HepG2 (cell line): ENCODE measurements around the gene C20orf204. TPM values are rescaled to one million over a fixed set of nuclear protein-coding genes. Genes with fewer than 3 reads are reported as not detected.

Experiments
- ATM ChIP-seq: fragments of 450-650 bp; IDR thresholded peaks from 2 replicates; pipeline ENCODE4 v1.7.1; 2017; ENCODE audit warnings: mild to moderate bottlenecking, borderline replicate concordance
- EEA1 ChIP-seq: sonication (generic); formaldehyde crosslinking; IDR thresholded peaks from 2 replicates; pipeline ENCODE4 v1.5.1; 2020; ENCODE audit warnings: mild to moderate bottlenecking, missing genetic modification reagents, borderline replicate concordance
- ERF ChIP-seq: IDR thresholded peaks from 2 replicates; pipeline ENCODE4 v1.6.1; 2018; ENCODE audit warnings: missing biosample characterization, missing genetic modification reagents
- FOXO4 ChIP-seq: sonication (generic); formaldehyde crosslinking; conservative IDR thresholded peaks from 2 replicates; pipeline ENCODE4 v1.8.1; 2023; ENCODE audit warnings: missing genetic modification reagents
- GATA4 ChIP-seq: sonication (generic); IDR thresholded peaks from 2 replicates; pipeline ENCODE4 v1.6.1; 2016; ENCODE audit warnings: antibody characterized with exemption, low read depth, borderline replicate concordance
- HMGA1 ChIP-seq: sonication (generic); formaldehyde crosslinking; conservative IDR thresholded peaks from 2 replicates; pipeline ENCODE4 v1.4.0; 2020; ENCODE audit warnings: missing genetic modification reagents
- MTA1 ChIP-seq: sonication (generic); formaldehyde crosslinking; IDR thresholded peaks from 2 replicates; pipeline ENCODE4 v1.4.0; 2020; ENCODE audit warnings: missing genetic modification reagents, mild to moderate bottlenecking, borderline replicate concordance
- NR1H2 ChIP-seq: sonication (generic); formaldehyde crosslinking; IDR thresholded peaks from 2 replicates; pipeline ENCODE4 v1.8.1; 2022; ENCODE audit warnings: low read depth, missing genetic modification reagents, borderline replicate concordance
- PHF21A ChIP-seq: sonication (generic); formaldehyde crosslinking; IDR thresholded peaks from 2 replicates; pipeline ENCODE4 v1.5.0; 2020; ENCODE audit warnings: mild to moderate bottlenecking, missing genetic modification reagents
- POLR2A ChIP-seq, 2 experiments: IDR thresholded peaks; 2 replicates each; pipeline ENCODE4 v1.6.1; 2011; ENCODE audit warnings: low read depth in 2 of 2, low read length in 2 of 2, mild to moderate bottlenecking in 1 of 2, moderate library complexity in 1 of 2; ENCODE audit not compliant: insufficient read depth in 1 of 2
- PTBP1 ChIP-seq: fragments of 200-400 bp; formaldehyde crosslinking; IDR thresholded peaks from 2 replicates; pipeline ENCODE4 v1.6.1; 2018; ENCODE audit warnings: low read length, low read depth; ENCODE audit not compliant: poor library complexity, severe bottlenecking
- TAF1 ChIP-seq: sonication (generic); formaldehyde crosslinking; IDR thresholded peaks from 2 replicates; pipeline ENCODE4 v1.4.0; 2020; ENCODE audit warnings: missing genetic modification reagents
- TCF7L2 ChIP-seq: IDR thresholded peaks from 2 replicates; pipeline ENCODE4 v1.6.1; 2011; ENCODE audit warnings: mild to moderate bottlenecking, low read depth, low read length, moderate library complexity
- THAP11 ChIP-seq: IDR thresholded peaks from 2 replicates; pipeline ENCODE4 v1.6.1; 2016; ENCODE audit warnings: missing biosample characterization, missing genetic modification reagents
- TP53 ChIP-seq: sonication (generic); formaldehyde crosslinking; conservative IDR thresholded peaks from 2 replicates; pipeline ENCODE4 v1.4.0; 2020; ENCODE audit warnings: missing genetic modification reagents
- ZIK1 ChIP-seq: sonication (generic); formaldehyde crosslinking; IDR thresholded peaks from 2 replicates; pipeline ENCODE4 v1.5.0; 2020; ENCODE audit warnings: mild to moderate bottlenecking, low read depth, missing genetic modification reagents, borderline replicate concordance
- ZNF251 ChIP-seq: sonication (generic); formaldehyde crosslinking; IDR thresholded peaks from 2 replicates; pipeline ENCODE4 v1.9.0; 2021; ENCODE audit warnings: mild to moderate bottlenecking, missing genetic modification reagents
- ZNF333 ChIP-seq: sonication (generic); formaldehyde crosslinking; IDR thresholded peaks from 2 replicates; pipeline ENCODE4 v1.4.0; 2020; ENCODE audit warnings: mild to moderate bottlenecking, missing genetic modification reagents, borderline replicate concordance
- ZNF431 ChIP-seq: sonication (generic); formaldehyde crosslinking; IDR thresholded peaks from 2 replicates; pipeline ENCODE4 v1.9.0; 2022; ENCODE audit warnings: missing genetic modification reagents, low read depth, mild to moderate bottlenecking, borderline replicate concordance
- ZNF574 ChIP-seq: sonication (generic); formaldehyde crosslinking; IDR thresholded peaks from 2 replicates; pipeline ENCODE4 v1.4.0; 2020; ENCODE audit warnings: missing genetic modification reagents
- ZNF784 ChIP-seq: sonication (generic); formaldehyde crosslinking; IDR thresholded peaks from 2 replicates; pipeline ENCODE4 v1.5.1; 2020; ENCODE audit warnings: missing genetic modification reagents, mild to moderate bottlenecking, borderline replicate concordance
- ZSCAN25 ChIP-seq: sonication (generic); formaldehyde crosslinking; IDR thresholded peaks from 2 replicates; pipeline ENCODE4 v1.8.0; 2022; ENCODE audit warnings: mild to moderate bottlenecking, missing genetic modification reagents
- polyA plus RNA-seq, 8 experiments: library from polyadenylated mRNA; depleted of rRNA in 3 of 8; stranded (reverse) in 7 of 8; unstranded in 1 of 8; fragments of >200 nt; fragmentation: Illumina TruSeq in 4 of 8; extraction: Trizol in 4 of 8; gene quantifications; 2 replicates each; pipeline versions ENCODE4 v1.2.1 to v1.2.3, GENCODE V29; 2011 to 2016; ENCODE audit warnings: low read depth in 4 of 8, missing spikeins in 1 of 8, mixed read lengths in 1 of 8; ENCODE audit not compliant: insufficient read depth in 1 of 8
- total RNA-seq, 5 experiments: library from RNA; depleted of rRNA; stranded (reverse); fragments of >200 nt; fragmentation: Illumina TruSeq; extraction: Trizol; gene quantifications; 2 replicates each; pipeline ENCODE4 v1.2.3, GENCODE V29; 2016; ENCODE audit warnings: low read depth in 1 of 5

Gene C20orf204
- total and polyA plus RNA-seq, 2 of the 13 experiments (the other 11 are each of a cell fraction or from before 2014, with no cell fraction given), result 22.1 to 80.0 TPM

DNA sequence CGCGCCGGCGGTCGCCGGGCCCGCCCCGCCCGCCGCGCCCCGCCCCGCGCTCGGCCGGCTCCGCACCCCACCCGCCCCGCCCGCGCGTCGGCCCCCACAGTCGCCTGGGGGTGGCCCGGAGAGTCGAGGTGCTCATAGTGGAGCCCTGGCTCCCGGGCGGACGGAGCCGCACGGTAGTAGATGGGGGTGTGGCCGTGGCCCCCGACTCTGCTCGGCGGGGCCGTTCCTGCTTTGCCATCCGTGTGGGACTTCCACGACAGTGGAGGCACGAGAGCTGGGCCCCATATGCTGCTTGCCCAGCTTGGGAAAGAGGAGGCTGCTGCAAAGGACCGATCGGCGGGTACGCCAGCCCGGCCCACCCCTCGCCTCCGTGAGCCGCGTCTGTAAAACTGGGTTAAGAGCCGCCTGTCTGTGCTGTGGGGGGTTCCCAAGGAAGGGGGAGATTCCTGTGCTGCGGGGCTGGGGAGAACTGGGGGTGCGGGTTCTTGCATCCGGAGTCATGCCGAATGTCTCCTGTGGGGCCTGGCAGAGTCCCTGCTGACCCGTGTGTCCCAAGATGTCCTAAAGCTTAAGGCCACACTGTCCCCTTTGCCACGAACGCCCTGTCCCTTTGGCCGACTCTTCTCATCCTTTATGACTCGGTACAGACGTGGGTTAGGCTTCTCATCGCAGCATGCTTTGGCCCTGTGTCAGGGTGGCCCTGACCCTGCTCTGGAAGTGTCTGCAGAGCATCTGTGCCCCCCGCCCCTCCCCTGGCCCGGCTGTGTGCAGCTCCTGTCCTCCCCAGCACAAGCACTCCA is 44.2 kb downstream of the C20orf204 start, which contains the start of gene OPRL1 (continued):
- TF ChIP-seq MTA1 (CRISPR knock-in tag) (peak; percentile 62; the same call in 1 of the 2 replicates), ZNF784 (CRISPR knock-in tag) (peak; percentile 44; the same call in 1 of the 2 replicates), TP53 (no peak), EEA1 (peak; percentile 75; the same call in 1 of the 2 replicates), ZSCAN25 (CRISPR knock-in tag) (no peak; the same call in none of the 2 replicates), PHF21A (CRISPR knock-in tag) (0 out of 2 replicates have a peak, but pooled peaks have one; percentile 15), ZNF431 (CRISPR knock-in tag) (no peak; the same call in 1 of the 2 replicates), THAP11 (CRISPR knock-in tag) (0 out of 2 replicates have a peak, but pooled peaks have one; percentile 2), ERF (CRISPR knock-in tag) (no peak), ATM (no peak), ZNF574 (CRISPR knock-in tag) (no peak), PTBP1 (no peak), ZIK1 (CRISPR knock-in tag) (no peak), FOXO4 (no peak), GATA4 (no peak), TAF1 (CRISPR knock-in tag) (peak; percentile 25; the same call in 1 of the 2 replicates), TCF7L2 (no peak), ZNF333 (CRISPR knock-in tag) (0 out of 2 replicates have a peak, but pooled peaks have one; percentile 53), NR1H2 (CRISPR knock-in tag) (0 out of 2 replicates have a peak, but pooled peaks have one; percentile 51), ZNF251 (CRISPR knock-in tag) (no peak), POLR2A (IDR thresholded peaks at IDR 0.05; ENCODE audit: insufficient read depth in 1 of 2, low read depth in 2 of 2, low read length in 2 of 2) (0 out of 4 replicates have a peak, but pooled peaks of 1 of the 2 experiments have one; percentile 5), HMGA1 (CRISPR knock-in tag) (no peak)
